Breast epithelium (tissue), 3 donors: Measurements from ENCODE around the gene PRR11.
A peak's percentile ranks its signal among the peaks of the same experiment; 100 is the strongest.

ENCODE experiments used
- POLR2AphosphoS5 ChIP-seq, 3 donors: sonication (generic); formaldehyde crosslinking; IDR thresholded peaks; one replicate each; pipeline ENCODE4 v1.6.1; 2017; ENCODE audit warnings: antibody characterized with exemption in 3 of 3
- TF ChIP-seq, protein P1 (sequence below), 3 donors: fragments of 450-650 bp; IDR thresholded peaks; one replicate each; pipeline ENCODE4 v1.5.1; 2016 to 2017; ENCODE audit warnings: antibody characterized with exemption in 3 of 3, mild to moderate bottlenecking in 3 of 3, moderate library complexity in 3 of 3

DNA sequence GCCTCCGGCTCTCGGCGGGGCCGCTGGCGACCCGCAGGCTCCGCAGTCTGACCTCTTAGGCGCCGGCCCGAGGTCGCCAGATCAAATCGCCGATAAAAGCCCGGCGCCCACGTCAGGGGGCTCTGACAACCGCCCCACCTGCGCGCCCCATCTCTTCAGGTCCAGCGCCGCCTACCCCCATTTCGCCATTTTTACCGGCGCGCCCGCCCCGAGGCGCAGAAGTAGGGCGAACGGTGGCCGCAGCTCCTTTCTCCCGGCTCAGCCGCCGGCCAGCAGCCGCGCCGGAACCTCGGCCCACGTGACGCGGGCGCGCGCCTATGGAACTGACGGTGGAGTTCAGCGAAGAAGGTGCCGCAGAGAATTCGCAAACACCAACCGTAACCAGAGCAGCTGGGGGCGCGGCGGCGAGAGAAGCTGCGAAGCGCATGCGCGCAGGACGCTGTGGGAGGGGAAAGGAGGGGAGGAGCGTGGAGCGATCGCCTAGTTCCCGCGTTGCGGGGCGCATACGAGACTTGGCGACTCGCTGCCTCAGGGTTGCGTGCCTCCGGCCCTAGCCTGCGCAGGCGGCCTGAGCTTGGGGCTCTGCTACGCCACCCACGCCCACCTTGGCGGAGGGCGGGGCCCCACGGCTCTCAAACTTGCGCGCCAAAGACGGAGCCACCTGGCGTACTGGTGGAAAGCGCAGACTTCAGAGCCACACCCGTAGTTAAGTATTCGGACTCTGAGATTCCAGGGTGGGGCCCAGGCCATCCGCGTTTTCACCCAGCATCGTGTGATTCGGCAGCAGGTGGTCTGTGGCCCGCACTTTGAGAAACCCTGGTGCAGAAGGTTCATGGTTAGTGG lies 48.9 kb upstream of the PRR11 start, which contains the start of gene TRIM37:
- TF ChIP-seq, protein P1, sequence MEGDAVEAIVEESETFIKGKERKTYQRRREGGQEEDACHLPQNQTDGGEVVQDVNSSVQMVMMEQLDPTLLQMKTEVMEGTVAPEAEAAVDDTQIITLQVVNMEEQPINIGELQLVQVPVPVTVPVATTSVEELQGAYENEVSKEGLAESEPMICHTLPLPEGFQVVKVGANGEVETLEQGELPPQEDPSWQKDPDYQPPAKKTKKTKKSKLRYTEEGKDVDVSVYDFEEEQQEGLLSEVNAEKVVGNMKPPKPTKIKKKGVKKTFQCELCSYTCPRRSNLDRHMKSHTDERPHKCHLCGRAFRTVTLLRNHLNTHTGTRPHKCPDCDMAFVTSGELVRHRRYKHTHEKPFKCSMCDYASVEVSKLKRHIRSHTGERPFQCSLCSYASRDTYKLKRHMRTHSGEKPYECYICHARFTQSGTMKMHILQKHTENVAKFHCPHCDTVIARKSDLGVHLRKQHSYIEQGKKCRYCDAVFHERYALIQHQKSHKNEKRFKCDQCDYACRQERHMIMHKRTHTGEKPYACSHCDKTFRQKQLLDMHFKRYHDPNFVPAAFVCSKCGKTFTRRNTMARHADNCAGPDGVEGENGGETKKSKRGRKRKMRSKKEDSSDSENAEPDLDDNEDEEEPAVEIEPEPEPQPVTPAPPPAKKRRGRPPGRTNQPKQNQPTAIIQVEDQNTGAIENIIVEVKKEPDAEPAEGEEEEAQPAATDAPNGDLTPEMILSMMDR (IDR thresholded peaks at IDR 0.05) = no peak
- peak; percentile 58 to 82 (median 72) for TF ChIP-seq POLR2AphosphoS5 (IDR thresholded peaks at IDR 0.05)
